ENCODE measurements around the gene CNNM3. TPM values are rescaled to one million over a fixed set of nuclear protein-coding genes. Genes with fewer than 3 reads are reported as not detected.

Gene CNNM3
- total RNA-seq, 1 donor from 2014 or later: 5.6 TPM

- Histone ChIP-seq H3K4me1 (ENCODE audit: insufficient read depth, low read length) (no peaks in the 10 kb centered on the region), H3K36me3 (ENCODE audit: insufficient read depth, low read length) (no peaks in the 10 kb centered on the region), H2AFZ (ENCODE audit: low read depth, low read length) (no peak overlapping the region), H4K20me1 (ENCODE audit: insufficient read depth, low read length) (peaks cover 7% of the 10 kb centered on the region), H3K79me2 (ENCODE audit: insufficient read depth, low read length) (no peaks in the 10 kb centered on the region), H3K27ac (ENCODE audit: low read depth, low read length) (no peak overlapping the region), H3K27me3 (ENCODE audit: insufficient read depth, low read length) (no peaks in the 10 kb centered on the region), H3K4me3 (ENCODE audit: insufficient read depth, low read depth, low read length) (no peak overlapping the region), H3K9ac (ENCODE audit: low read length) (no peak overlapping the region), H3K9me3 (ENCODE audit: insufficient read depth, low read depth, low read length) (no peaks in the 10 kb centered on the region), H3K4me2 (ENCODE audit: low read length) (no peak overlapping the region)
- Mint-ChIP-seq H3K27me3 (ENCODE audit: low read depth, unreplicated experiment) (peaks cover 3% of the 10 kb centered on the region), H3K4me1 (ENCODE audit: low read depth, unreplicated experiment) (no peaks in the 10 kb centered on the region), H3K9me3 (ENCODE audit: unreplicated experiment) (no peaks in the 10 kb centered on the region), H3K4me3 (ENCODE audit: unreplicated experiment) (no peak overlapping the region), H3K36me3 (ENCODE audit: low read depth, unreplicated experiment) (no peaks in the 10 kb centered on the region), H3K27ac (ENCODE audit: unreplicated experiment) (no peak overlapping the region)
- TF ChIP-seq EZH2 (IDR thresholded peaks at IDR 0.05; ENCODE audit: insufficient read depth, low read length): no peak
- no peak for TF ChIP-seq CTCF (IDR thresholded peaks at IDR 0.05; ENCODE audit: insufficient read depth, low read depth, low read length)
- no peak for FAIRE-seq
- DNase-seq (ENCODE audit: low read depth): no peak
Observed at GRCh38 chr2:96797066-96797625, 18.9 kb upstream of the CNNM3 start.

DNA sequence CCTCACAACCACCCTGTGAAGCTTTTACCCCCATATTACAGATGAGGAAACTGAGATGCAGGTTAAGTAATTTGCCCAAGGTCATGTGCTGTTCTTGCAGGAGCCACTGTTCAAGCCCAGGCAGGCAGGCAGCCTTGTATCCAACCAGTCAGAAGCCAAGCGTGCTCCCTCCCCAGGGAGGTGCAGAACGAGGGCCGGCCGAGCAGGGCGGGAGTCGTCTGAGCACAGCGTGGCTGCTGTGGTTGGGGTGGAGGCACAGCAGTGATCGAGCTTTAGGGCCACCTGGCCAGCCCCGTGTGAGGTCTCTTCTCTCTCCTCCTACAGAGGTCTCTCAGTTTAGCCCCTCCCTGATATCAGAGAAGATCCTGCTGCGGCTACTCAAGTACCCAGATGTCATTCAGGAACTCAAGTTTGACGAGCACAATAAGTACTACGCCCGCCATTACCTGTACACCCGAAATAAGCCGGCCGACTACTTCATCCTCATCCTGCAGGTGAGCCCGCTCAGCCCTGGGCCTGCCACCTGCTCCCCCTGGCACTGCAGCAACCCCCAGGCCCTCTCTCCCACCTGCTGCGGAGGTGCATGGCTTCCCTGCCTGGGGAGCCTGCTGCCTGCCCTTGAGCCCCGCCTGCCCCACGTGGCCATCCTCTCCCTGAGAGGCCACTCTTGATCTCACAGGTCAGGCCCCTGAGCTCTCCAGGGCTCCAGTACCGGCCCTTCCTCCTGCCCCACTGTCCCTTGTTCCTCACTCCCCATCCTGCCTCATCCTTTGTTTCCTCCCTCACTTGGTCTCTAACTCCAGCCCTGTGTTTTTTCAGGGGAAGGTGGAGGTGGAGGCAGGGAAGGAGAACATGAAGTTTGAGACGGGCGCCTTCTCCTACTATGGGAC, 17.1 kb upstream of the CNNM3 start:
- Histone ChIP-seq H3K4me1 (ENCODE audit: insufficient read depth, low read length) (no peaks in the 10 kb centered on the region), H2AFZ (ENCODE audit: low read depth, low read length) (no peak overlapping the region), H4K20me1 (ENCODE audit: insufficient read depth, low read length) (peaks cover 7% of the 10 kb centered on the region), H3K9ac (ENCODE audit: low read length) (no peak overlapping the region), H3K79me2 (ENCODE audit: insufficient read depth, low read length) (no peaks in the 10 kb centered on the region), H3K4me2 (ENCODE audit: low read length) (no peak overlapping the region), H3K4me3 (ENCODE audit: insufficient read depth, low read depth, low read length) (no peak overlapping the region), H3K27ac (ENCODE audit: low read depth, low read length) (no peak overlapping the region), H3K27me3 (ENCODE audit: insufficient read depth, low read length) (no peaks in the 10 kb centered on the region), H3K36me3 (ENCODE audit: insufficient read depth, low read length) (no peaks in the 10 kb centered on the region), H3K9me3 (ENCODE audit: insufficient read depth, low read depth, low read length) (no peaks in the 10 kb centered on the region)
- DNase-seq (ENCODE audit: low read depth): no peak
- Mint-ChIP-seq H3K27ac (ENCODE audit: unreplicated experiment) (no peak overlapping the region), H3K27me3 (ENCODE audit: low read depth, unreplicated experiment) (peaks cover 3% of the 10 kb centered on the region), H3K9me3 (ENCODE audit: unreplicated experiment) (no peaks in the 10 kb centered on the region), H3K4me3 (ENCODE audit: unreplicated experiment) (no peak overlapping the region), H3K36me3 (ENCODE audit: low read depth, unreplicated experiment) (peaks cover 2% of the 10 kb centered on the region), H3K4me1 (ENCODE audit: low read depth, unreplicated experiment) (no peaks in the 10 kb centered on the region)
- TF ChIP-seq EZH2 (IDR thresholded peaks at IDR 0.05; ENCODE audit: insufficient read depth, low read length): no peak
- TF ChIP-seq CTCF (IDR thresholded peaks at IDR 0.05; ENCODE audit: insufficient read depth, low read depth, low read length): no peak
- no peak for FAIRE-seq

DNA sequence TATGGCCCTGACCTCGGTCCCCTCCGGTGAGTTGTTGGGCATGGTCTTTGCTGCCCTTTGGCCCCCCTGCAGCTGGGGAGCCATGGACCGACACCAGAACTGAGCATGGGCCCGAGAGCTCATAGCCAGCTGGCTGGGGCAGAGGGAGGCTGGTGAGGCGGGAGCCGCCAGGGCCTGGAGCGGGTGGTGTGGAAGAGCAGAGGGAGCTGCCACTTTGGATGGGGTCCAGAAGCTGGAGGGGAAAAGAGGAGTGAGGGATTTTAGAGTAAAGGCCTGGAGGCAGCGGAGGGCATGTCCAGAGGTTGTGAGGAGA, 16.5 kb upstream of the CNNM3 start:
- Histone ChIP-seq H3K9me3 (ENCODE audit: insufficient read depth, low read depth, low read length) (no peaks in the 10 kb centered on the region), H3K79me2 (ENCODE audit: insufficient read depth, low read length) (no peaks in the 10 kb centered on the region), H3K4me2 (ENCODE audit: low read length) (no peak overlapping the region), H3K36me3 (ENCODE audit: insufficient read depth, low read length) (no peaks in the 10 kb centered on the region), H3K27me3 (ENCODE audit: insufficient read depth, low read length) (no peaks in the 10 kb centered on the region), H3K9ac (ENCODE audit: low read length) (no peak overlapping the region), H2AFZ (ENCODE audit: low read depth, low read length) (no peak overlapping the region), H3K4me1 (ENCODE audit: insufficient read depth, low read length) (no peaks in the 10 kb centered on the region), H3K27ac (ENCODE audit: low read depth, low read length) (no peak overlapping the region), H3K4me3 (ENCODE audit: insufficient read depth, low read depth, low read length) (no peak overlapping the region), H4K20me1 (ENCODE audit: insufficient read depth, low read length) (peaks cover 7% of the 10 kb centered on the region)
- no peak for DNase-seq (ENCODE audit: low read depth)
- TF ChIP-seq CTCF (IDR thresholded peaks at IDR 0.05; ENCODE audit: insufficient read depth, low read depth, low read length): no peak
- no peak for TF ChIP-seq EZH2 (IDR thresholded peaks at IDR 0.05; ENCODE audit: insufficient read depth, low read length)
- H3K4me1 Mint-ChIP-seq (ENCODE audit: low read depth, unreplicated experiment): no peaks in the 10 kb centered on the region
- peaks cover 3% of the 10 kb centered on the region for H3K27me3 Mint-ChIP-seq (ENCODE audit: low read depth, unreplicated experiment)
- no peak overlapping the region for H3K27ac Mint-ChIP-seq (ENCODE audit: unreplicated experiment)
- no peak for FAIRE-seq
- H3K4me3 Mint-ChIP-seq (ENCODE audit: unreplicated experiment): no peak overlapping the region
- H3K9me3 Mint-ChIP-seq (ENCODE audit: unreplicated experiment): no peaks in the 10 kb centered on the region
- H3K36me3 Mint-ChIP-seq (ENCODE audit: low read depth, unreplicated experiment): peaks cover 2% of the 10 kb centered on the region

Data from astrocyte (in vitro differentiated cells and primary cell).